RWPE1 (cell line): Measurements from ENCODE around the gene NKD1.
"Not testable (repeated sequence)": the region's sequence is repeated elsewhere in the genome, so short reads cannot be mapped to it uniquely, and the experiment has no call there.

Source experiments
- CTCF ChIA-PET: fragments of 350-600 bp; sonication (Branson Sonifier 250); formaldehyde crosslinking; extraction: SDS; loops from one replicate; lab custom pipeline; 2021; lab: Yijun Ruan, JAX
- POLR2A ChIA-PET: fragments of 400-600 bp; formaldehyde crosslinking; extraction: SDS; loops from one replicate; lab custom pipeline; 2020; ENCODE audit warnings: antibody characterized with exemption; ENCODE audit not compliant: low non-redundant PET; lab: Yijun Ruan, JAX
- DNase-seq: peaks from one replicate; pipeline ENCODE4 v3.0.0; 2012; ENCODE audit warnings: low spot score
- H3K27ac ChIP-seq: fragments of 450-650 bp; 2 replicates; pipeline ENCODE4 v1.5.1; 2017
- TF ChIP-seq, protein P1 (sequence below): fragments of 450-650 bp; conservative IDR thresholded peaks from 2 replicates; pipeline ENCODE4 v1.5.1; 2017; ENCODE audit warnings: low read depth, mild to moderate bottlenecking

Gene NKD1

DNA sequence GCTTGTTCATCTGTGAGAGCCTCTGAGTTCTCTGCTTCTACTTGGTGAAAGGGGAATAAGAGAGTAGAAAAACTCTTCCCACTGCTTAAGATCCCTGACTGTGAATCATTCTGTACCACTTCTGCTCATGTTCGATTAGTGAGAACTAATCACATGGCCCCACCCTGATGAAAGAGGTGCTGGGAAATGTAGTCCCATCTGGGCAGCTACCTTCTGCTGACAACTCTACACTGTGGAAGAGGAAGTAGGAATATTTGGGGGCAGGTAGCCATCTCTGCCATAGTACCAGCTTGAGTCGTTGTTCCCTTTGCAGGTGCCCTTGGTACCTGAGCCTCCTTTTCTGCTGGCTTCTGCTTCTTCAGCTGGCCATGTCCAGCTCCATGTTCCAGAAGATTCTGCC is 29.9 kb downstream of the NKD1 start:
- ChIA-PET CTCF (no interaction called here), POLR2A (interaction anchor here (0.6 kb wide), 1 partner anchor 64 kb away, joined by 3 read pairs; no protein-coding TSS in a partner anchor)
- TF ChIP-seq, protein P1, sequence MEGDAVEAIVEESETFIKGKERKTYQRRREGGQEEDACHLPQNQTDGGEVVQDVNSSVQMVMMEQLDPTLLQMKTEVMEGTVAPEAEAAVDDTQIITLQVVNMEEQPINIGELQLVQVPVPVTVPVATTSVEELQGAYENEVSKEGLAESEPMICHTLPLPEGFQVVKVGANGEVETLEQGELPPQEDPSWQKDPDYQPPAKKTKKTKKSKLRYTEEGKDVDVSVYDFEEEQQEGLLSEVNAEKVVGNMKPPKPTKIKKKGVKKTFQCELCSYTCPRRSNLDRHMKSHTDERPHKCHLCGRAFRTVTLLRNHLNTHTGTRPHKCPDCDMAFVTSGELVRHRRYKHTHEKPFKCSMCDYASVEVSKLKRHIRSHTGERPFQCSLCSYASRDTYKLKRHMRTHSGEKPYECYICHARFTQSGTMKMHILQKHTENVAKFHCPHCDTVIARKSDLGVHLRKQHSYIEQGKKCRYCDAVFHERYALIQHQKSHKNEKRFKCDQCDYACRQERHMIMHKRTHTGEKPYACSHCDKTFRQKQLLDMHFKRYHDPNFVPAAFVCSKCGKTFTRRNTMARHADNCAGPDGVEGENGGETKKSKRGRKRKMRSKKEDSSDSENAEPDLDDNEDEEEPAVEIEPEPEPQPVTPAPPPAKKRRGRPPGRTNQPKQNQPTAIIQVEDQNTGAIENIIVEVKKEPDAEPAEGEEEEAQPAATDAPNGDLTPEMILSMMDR = no peak
- H3K27ac ChIP-seq = no peak overlapping the region
- no peak for DNase-seq

DNA sequence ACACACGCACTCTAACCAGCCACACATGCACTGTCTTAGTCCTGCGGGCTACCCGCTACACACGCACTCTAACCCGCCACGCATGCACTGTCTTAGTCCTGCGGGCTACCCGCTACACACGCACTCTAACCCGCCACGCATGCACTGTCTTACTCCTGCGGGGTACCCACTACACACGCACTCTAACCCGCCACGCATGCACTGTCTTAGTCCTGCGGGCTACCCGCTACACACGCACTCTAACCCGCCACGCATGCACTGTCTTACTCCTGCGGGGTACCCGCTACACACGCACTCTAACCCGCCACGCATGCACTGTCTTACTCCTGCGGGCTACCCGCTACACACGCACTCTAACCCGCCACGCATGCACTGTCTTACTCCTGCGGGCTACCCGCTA is 31.2 kb downstream of the NKD1 start:
- POLR2A ChIA-PET, DNase-seq, CTCF ChIA-PET, H3K27ac ChIP-seq: not testable (repeated sequence)

DNA sequence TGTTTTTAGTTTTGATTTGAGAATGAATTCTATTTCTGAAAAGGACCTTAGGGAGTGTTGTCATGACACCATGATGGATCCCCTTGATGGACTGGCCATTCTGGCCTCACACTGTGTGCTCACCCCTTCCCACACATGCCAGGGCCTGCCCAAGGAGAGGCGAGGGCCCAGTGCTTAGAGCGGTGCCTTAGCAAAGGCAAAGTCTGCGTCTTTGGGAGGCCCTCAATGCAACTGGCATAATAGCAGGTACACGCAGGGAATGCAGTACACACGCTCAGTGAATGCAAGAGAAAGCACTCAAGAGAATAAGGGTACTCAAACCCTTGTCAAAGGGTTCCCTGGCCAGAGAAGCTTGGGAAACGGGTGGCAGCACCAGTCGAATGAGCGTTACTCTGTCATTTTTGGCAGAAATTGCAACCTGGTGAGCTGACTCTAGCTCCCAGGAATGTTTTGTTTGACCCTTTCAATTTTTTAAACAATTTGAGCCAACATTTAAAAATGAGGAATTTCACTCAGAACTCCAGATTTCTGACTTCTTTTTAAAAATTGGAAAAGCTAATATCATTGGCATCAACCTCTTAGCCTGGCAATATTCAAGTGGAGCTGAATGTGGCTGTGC is 32.1 kb downstream of the NKD1 start:
- ChIA-PET POLR2A (no interaction called here), CTCF (interaction anchor here (0.6 kb wide), 1 partner anchor 31 kb away, joined by 3 read pairs; no protein-coding TSS in a partner anchor)
- no peak overlapping the region for H3K27ac ChIP-seq
- no peak for DNase-seq
- TF ChIP-seq, protein P1 = no peak

DNA sequence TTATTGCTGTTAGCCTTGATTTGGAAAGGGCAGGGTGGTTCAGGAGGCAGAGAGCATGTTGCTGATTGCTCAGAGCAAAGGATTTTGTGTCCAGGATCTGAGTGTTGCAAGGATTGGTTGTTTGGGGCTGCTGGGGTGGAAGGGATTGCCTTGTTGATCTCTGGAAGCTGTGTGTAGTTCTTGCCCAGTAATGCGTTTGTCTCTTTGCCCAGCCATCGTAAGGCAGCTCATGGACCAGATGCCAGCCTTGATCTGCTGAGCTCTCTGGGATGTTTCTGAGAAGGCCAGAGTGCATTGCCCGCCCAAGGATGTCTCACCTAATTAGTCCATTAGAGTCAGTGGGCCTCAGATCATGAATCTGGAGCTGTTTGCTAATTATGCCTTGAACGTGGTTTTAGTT is 33.6 kb downstream of the NKD1 start:
- H3K27ac ChIP-seq = no peak overlapping the region
- TF ChIP-seq, protein P1 = no peak
- CTCF ChIA-PET = no interaction called here
- no peak for DNase-seq
- POLR2A ChIA-PET = no interaction called here

DNA sequence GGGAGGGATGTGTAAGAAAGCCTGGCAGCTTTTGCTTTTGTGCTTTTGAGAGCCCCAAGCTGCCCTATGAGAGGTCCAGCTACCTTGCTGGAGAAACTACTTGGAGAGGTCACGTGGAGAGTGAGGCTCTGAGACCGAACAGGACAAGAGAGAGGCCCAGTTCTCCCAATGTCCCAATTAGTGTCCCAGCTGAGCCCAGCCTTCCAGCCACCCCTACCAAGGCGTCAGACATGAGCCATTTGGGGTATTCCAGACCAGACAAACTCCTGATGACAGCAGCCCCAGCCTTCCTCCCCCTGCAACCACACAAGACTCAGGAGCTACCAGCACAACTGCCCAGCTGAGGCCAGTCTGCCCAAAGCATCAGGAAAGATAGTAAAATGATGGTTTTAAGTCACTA is 35.0 kb downstream of the NKD1 start:
- ChIA-PET CTCF (no interaction called here), POLR2A (no interaction called here)
- DNase-seq = no peak
- no peak overlapping the region for H3K27ac ChIP-seq
- TF ChIP-seq, protein P1 = no peak

DNA sequence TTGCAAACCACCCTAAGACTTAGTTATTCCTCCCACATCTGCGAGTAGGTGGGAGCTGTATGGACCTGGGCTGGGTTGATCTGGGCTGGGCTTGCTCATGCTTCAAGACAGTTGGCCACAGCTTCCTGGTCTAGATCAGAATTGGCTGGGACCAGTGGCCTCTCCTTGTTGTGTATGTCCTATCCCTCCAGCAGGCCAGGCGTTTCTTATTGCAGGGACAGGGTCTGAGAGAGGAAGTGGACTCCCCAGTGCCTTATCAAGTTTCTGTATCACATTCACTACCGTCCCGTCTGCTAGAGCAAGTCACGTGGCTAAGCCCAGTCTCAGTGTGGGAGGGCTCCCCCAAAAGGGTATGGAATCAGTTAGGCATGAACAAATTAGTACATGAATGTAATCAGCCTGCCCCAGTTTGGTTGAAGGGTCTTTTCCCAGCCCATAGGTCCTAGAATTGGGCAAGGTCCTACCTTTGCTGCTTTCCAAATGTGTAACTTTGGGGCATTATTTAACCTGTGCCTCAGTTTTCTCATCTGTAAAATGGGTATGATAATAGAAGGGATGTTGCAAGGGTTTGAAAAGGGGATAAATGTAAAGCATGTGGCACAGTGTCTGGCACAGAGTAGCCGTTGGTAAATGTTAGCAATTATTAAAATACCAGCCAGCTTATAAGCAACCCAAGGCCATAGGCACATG is 36.0 kb downstream of the NKD1 start:
- ChIA-PET CTCF (no interaction called here), POLR2A (no interaction called here)
- DNase-seq = no peak
- no peak overlapping the region for H3K27ac ChIP-seq
- TF ChIP-seq, protein P1 = no peak

DNA sequence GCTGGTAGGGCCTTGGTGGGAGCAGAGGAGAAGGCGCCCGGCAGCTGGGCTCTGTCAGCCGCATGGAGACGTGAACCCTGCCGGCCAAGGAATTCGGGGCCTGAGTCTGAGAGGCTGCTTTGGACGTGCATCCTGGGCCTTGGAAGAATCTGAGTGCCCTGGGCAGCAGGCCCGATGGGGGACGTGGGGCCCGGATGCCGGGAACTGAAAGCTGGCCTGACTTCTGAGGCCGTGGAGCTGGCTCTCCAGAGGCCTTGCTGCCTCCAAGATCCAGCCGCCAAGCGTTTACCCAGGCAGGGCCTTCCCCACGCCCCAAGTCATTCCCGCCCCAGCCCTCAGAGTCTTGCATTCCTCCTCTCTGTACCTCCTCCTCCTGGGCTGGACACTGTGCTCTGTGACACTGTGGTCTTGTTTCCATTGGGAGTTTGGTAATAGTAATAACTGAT is 37.2 kb downstream of the NKD1 start:
- ChIA-PET CTCF (no interaction called here), POLR2A (no interaction called here)

More for the DNA sequence above, 37.2 kb downstream of the NKD1 start:
- no peak overlapping the region for H3K27ac ChIP-seq
- DNase-seq = no peak
- TF ChIP-seq, protein P1 = no peak
